ENCODE measurements around the gene ATP5F1D. TPM values are rescaled to one million over a fixed set of nuclear protein-coding genes. Genes with fewer than 3 reads are reported as not detected.

Gene ATP5F1D
- total and polyA plus RNA-seq, 2 experiments from 2014 or later = 139 to 396 TPM

- Histone ChIP-seq H3K79me2 (replicated peaks; ENCODE audit: insufficient read depth) (no peaks in the 10 kb centered on the region), H3K27me3 (ENCODE audit: insufficient read depth) (no peaks in the 10 kb centered on the region), H3K9me2 (ENCODE audit: insufficient read depth) (no peaks in the 10 kb centered on the region), H3K4me1 (ENCODE audit: insufficient read depth) (no peaks in the 10 kb centered on the region), H2AFZ (no peak overlapping the region), H3K27ac (ENCODE audit: low read depth) (no peak overlapping the region), H3K36me3 (ENCODE audit: insufficient read depth) (no peaks in the 10 kb centered on the region), H3F3A (replicated peaks; ENCODE audit: low read depth) (0 out of 2 replicates have a peak, but pooled peaks cover 18% of the 10 kb centered on the region), H3K4me3 (no peak overlapping the region), H3K4me2 (no peak overlapping the region), H4K20me1 (replicated peaks; ENCODE audit: insufficient read depth) (peaks cover 4% of the 10 kb centered on the region)
- DNase-seq (ENCODE audit: low spot score) (no peak), ATAC-seq (peak; percentile 61)
- H3K4me3 Mint-ChIP-seq = no peak overlapping the region
- no peaks in the 10 kb centered on the region for H3K9me3 Mint-ChIP-seq
- peaks cover 8% of the 10 kb centered on the region for H3K36me3 Mint-ChIP-seq (ENCODE audit: low read depth)
- H3K27ac Mint-ChIP-seq = no peak overlapping the region
- H3K4me1 Mint-ChIP-seq = no peaks in the 10 kb centered on the region
- TF ChIP-seq CREB1 (CRISPR knock-in tag; IDR thresholded peaks at IDR 0.05; ENCODE audit: low read depth) (no peak), ZNF462 (CRISPR knock-in tag; IDR thresholded peaks at IDR 0.05) (no peak), REST (IDR thresholded peaks at IDR 0.05; ENCODE audit: unreplicated experiment) (no peak), EZH2 (IDR thresholded peaks at IDR 0.05; ENCODE audit: low read depth, unreplicated experiment) (no peak), STAT1 (IDR thresholded peaks at IDR 0.05; ENCODE audit: unreplicated experiment) (no peak)
- peaks cover 3% of the 10 kb centered on the region for H3K27me3 Mint-ChIP-seq (ENCODE audit: insufficient read depth, low read depth, poor library complexity)
Measured at GRCh38 chr19:1230783-1231489, 10.6 kb upstream of the ATP5F1D start.

Measured in GM23338 (cell line).